H1 (cell line): ENCODE data around the gene NECTIN2. TPM values are rescaled to one million over a fixed set of nuclear protein-coding genes. Genes with fewer than 3 reads are reported as not detected.

Experiments
- ASH2L ChIP-seq: fragments of 200-600, 300-600 bp; sonication (generic); IDR thresholded peaks from one replicate; pipeline ENCODE4 v1.7.1; 2017; ENCODE audit warnings: low read length
- BACH1 ChIP-seq: IDR thresholded peaks from 2 replicates; pipeline ENCODE4 v1.6.1; 2012; ENCODE audit warnings: low read length, improper control_type of control experiment
- BRCA1 ChIP-seq: IDR thresholded peaks from 2 replicates; pipeline ENCODE4 v1.6.1; 2012; ENCODE audit warnings: low read depth, low read length, improper control_type of control experiment
- EZH2 ChIP-seq: fragments of 200-600 bp; sonication (generic); IDR thresholded peaks from 2 replicates; pipeline ENCODE4 v1.7.1; 2012; ENCODE audit warnings: low read depth, mild to moderate bottlenecking, moderate library complexity, low read length, inconsistent platforms; ENCODE audit not compliant: severe bottlenecking
- GABPA ChIP-seq: IDR thresholded peaks from 2 replicates; pipeline ENCODE4 v1.6.1; 2011; ENCODE audit warnings: mild to moderate bottlenecking, low read length, moderate library complexity, borderline replicate concordance; ENCODE audit not compliant: insufficient read depth
- HDAC6 ChIP-seq: IDR thresholded peaks from one replicate; pipeline ENCODE4 v1.7.1; 2012; ENCODE audit warnings: low read depth, mild to moderate bottlenecking, inconsistent platforms, low read length, moderate library complexity
- MAFK ChIP-seq: IDR thresholded peaks from 2 replicates; pipeline ENCODE4 v1.6.1; 2012; ENCODE audit warnings: low read depth, mild to moderate bottlenecking, improper control_type of control experiment, low read length
- NANOG ChIP-seq: IDR thresholded peaks from 2 replicates; pipeline ENCODE4 v1.6.1; 2011; ENCODE audit warnings: low read length, low read depth, mild to moderate bottlenecking, inconsistent platforms; ENCODE audit not compliant: insufficient read depth, poor library complexity, severe bottlenecking
- RNF2 ChIP-seq: fragments of 200-900, 300-1000 bp; sonication (generic); IDR thresholded peaks from 2 replicates; pipeline ENCODE4 v1.7.1; 2016; ENCODE audit warnings: borderline replicate concordance, low read depth, mild to moderate bottlenecking, antibody characterized with exemption, low read length; ENCODE audit not compliant: poor library complexity, severe bottlenecking; ENCODE audit errors: missing control alignments
- SAP30 ChIP-seq: fragments of 300-600 bp; sonication (generic); IDR thresholded peaks from 2 replicates; pipeline ENCODE4 v1.7.1; 2012; ENCODE audit warnings: low read length, moderate library complexity, mild to moderate bottlenecking, inconsistent platforms; ENCODE audit not compliant: insufficient read depth, insufficient replicate concordance
- SIRT6 ChIP-seq: IDR thresholded peaks from one replicate; pipeline ENCODE4 v1.7.1; 2012; ENCODE audit warnings: low read length, inconsistent platforms
- SP1 ChIP-seq: IDR thresholded peaks from 2 replicates; pipeline ENCODE4 v1.6.1; 2011; ENCODE audit warnings: low read depth, low read length
- SP2 ChIP-seq: IDR thresholded peaks from 2 replicates; pipeline ENCODE4 v1.6.1; 2012; ENCODE audit warnings: mild to moderate bottlenecking, low read length, inconsistent platforms
- TAF7 ChIP-seq: optimal IDR thresholded peaks from 2 replicates; pipeline ENCODE3; 2011; ENCODE audit warnings: low read depth, mild to moderate bottlenecking, inconsistent platforms, low read length, moderate library complexity, borderline replicate concordance
- YY1 ChIP-seq: IDR thresholded peaks from 2 replicates; pipeline ENCODE4 v1.6.1; 2011; ENCODE audit warnings: low read depth, mild to moderate bottlenecking, low read length
- polyA plus RNA-seq, 7 experiments: library from polyadenylated mRNA; depleted of rRNA in 3 of 7; stranded (reverse) in 5 of 7; unstranded in 2 of 7; fragments of >200 nt in 5 of 7; fragments of 200-250 nt in 2 of 7; gene quantifications; 1 replicate in 5 of 7; 2 replicates in 1 of 7; 4 replicates in 1 of 7; pipeline versions ENCODE4 v1.2.1 to v1.2.3, GENCODE V29; 2011 to 2013; ENCODE audit warnings: missing spikeins in 2 of 7, mixed read lengths in 2 of 7
- total RNA-seq: library from RNA; stranded (reverse); fragmentation: NEBNext Ultra II Directional; extraction: Animal tissue kit (Norgen Biotek cat#: 25700); gene quantifications from 2 replicates; pipeline ENCODE4 v1.2.1, GENCODE V29; 2021
- TF ChIP-seq, protein P1 (sequence below), 3 experiments: IDR thresholded peaks; 1 replicate in 2 of 3; 2 replicates in 1 of 3; pipeline versions ENCODE4 v1.5.1 to v1.6.1; 2011; ENCODE audit warnings: low read length in 3 of 3, mild to moderate bottlenecking in 3 of 3, inconsistent platforms in 2 of 3, low read depth in 1 of 3, moderate library complexity in 1 of 3; ENCODE audit not compliant: insufficient read depth in 1 of 3; ENCODE audit errors: control extremely low read depth in 1 of 3
- TF ChIP-seq, protein P2 (sequence below): IDR thresholded peaks from 2 replicates; pipeline ENCODE4 v1.6.1; 2011; ENCODE audit warnings: low read depth, mild to moderate bottlenecking, low read length; ENCODE audit not compliant: insufficient read depth
- TF ChIP-seq, protein P3 (sequence below): IDR thresholded peaks from 2 replicates; pipeline ENCODE4 v1.6.1; 2011; ENCODE audit warnings: low read length, improper control_type of control experiment

NECTIN2 gene
- total and polyA plus RNA-seq, 2 of the 8 experiments (the other 6 are each of a cell fraction or from before 2014, with no cell fraction given): 184 to 237 TPM

DNA sequence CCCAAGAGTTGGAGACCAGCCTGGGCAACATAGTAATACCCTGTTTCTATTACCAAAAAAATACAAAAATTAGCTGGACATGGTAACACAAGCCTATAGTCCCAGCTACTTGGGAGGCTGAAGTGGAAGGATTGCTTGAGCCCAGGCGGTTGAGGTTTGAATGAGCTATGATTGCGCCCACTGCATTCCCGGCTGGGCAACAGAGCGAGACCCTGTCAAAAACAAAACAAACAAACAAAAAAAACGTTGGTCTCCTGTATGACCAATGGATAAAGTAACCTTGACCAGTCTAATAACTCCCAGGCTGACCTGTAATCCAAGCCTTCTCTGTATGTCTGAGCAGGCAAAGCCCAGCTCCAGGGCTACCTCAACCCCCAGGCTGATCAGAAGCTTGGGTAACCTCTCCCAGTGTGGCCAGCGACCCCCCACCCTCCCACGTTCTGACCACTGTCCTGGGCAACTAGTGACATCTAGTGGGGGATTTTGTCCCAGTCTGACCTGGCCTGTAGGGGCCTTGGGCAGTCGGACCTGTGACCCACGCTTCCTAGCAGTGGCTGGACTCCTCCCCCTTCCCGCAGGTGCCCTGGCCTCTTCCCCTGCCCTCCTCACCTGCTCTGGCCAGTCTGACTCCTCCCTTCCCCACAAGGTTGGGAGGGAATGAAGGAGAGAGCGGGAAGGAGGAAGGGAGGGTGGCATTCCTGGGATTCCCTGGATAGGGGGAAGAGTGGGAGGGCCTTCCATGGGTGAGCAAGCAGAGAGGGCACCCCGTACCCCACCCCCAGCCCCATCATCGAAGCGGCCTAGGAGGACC lies 38.2 kb upstream of the NECTIN2 start (continued):
- TF ChIP-seq SAP30: no peak
- TF ChIP-seq, protein P1, sequence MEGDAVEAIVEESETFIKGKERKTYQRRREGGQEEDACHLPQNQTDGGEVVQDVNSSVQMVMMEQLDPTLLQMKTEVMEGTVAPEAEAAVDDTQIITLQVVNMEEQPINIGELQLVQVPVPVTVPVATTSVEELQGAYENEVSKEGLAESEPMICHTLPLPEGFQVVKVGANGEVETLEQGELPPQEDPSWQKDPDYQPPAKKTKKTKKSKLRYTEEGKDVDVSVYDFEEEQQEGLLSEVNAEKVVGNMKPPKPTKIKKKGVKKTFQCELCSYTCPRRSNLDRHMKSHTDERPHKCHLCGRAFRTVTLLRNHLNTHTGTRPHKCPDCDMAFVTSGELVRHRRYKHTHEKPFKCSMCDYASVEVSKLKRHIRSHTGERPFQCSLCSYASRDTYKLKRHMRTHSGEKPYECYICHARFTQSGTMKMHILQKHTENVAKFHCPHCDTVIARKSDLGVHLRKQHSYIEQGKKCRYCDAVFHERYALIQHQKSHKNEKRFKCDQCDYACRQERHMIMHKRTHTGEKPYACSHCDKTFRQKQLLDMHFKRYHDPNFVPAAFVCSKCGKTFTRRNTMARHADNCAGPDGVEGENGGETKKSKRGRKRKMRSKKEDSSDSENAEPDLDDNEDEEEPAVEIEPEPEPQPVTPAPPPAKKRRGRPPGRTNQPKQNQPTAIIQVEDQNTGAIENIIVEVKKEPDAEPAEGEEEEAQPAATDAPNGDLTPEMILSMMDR (IDR thresholded peaks at IDR 0.05; ENCODE audit: control extremely low read depth in 1 of 3, insufficient read depth in 1 of 3, low read depth in 1 of 3, low read length in 3 of 3): peak; percentile 68 to 90 (median 84)
- TF ChIP-seq SP2: no peak
- TF ChIP-seq BACH1: peak; percentile 41; the same call in 1 of the 2 replicates
- TF ChIP-seq, protein P2, sequence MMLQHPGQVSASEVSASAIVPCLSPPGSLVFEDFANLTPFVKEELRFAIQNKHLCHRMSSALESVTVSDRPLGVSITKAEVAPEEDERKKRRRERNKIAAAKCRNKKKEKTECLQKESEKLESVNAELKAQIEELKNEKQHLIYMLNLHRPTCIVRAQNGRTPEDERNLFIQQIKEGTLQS: no peak
- no peak for TF ChIP-seq ASH2L
- TF ChIP-seq EZH2: no peak
- peak; percentile 56; the same call in 1 of the 2 replicates for TF ChIP-seq SP1
- TF ChIP-seq NANOG: no peak
- 0 out of 2 replicates have a peak, but pooled peaks have one; percentile 7 for TF ChIP-seq YY1
- no peak for TF ChIP-seq GABPA
- TF ChIP-seq RNF2: no peak
- TF ChIP-seq HDAC6: no peak
- peak; percentile 9 for TF ChIP-seq TAF7
- TF ChIP-seq, protein P3, sequence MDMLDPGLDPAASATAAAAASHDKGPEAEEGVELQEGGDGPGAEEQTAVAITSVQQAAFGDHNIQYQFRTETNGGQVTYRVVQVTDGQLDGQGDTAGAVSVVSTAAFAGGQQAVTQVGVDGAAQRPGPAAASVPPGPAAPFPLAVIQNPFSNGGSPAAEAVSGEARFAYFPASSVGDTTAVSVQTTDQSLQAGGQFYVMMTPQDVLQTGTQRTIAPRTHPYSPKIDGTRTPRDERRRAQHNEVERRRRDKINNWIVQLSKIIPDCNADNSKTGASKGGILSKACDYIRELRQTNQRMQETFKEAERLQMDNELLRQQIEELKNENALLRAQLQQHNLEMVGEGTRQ: no peak
- no peak for TF ChIP-seq SIRT6
- TF ChIP-seq BRCA1: no peak
- no peak for TF ChIP-seq MAFK
